ENCODE data around the gene ARMC9. TPM values are rescaled to one million over a fixed set of nuclear protein-coding genes. Genes with fewer than 3 reads are reported as not detected.

Gene ARMC9
- total and polyA plus RNA-seq, 4 donors: 20.5 to 51.6 (median 38.6) TPM

GRCh38 chr2:231396058-231396821 lies 197.8 kb downstream of the ARMC9 start:
- no peak overlapping the region for H3K9ac ChIP-seq (ENCODE audit: insufficient read depth in 1 of 2, low read length in 2 of 2)
- 11 to 13% methylated on average over 31 to 41 of the region's 41 CpGs for WGBS, 2 donors
- TF ChIP-seq CTCF (IDR thresholded peaks at IDR 0.05; ENCODE audit: control extremely low read depth, extremely low read depth): no peak
- ATAC-seq (ENCODE audit: insufficient read depth, low FRiP score): no peak
- peak overlapping the region in 1 of 2 donors; percentile 39 for H3K27ac ChIP-seq (ENCODE audit: low read depth in 1 of 2, low read length in 1 of 2)
- no peak for DNase-seq
- peaks cover 0 to 2% (median 0%) of the 10 kb centered on the region in 4 donors for H3K9me3 ChIP-seq (ENCODE audit: control insufficient read depth in 4 of 4, insufficient read depth in 3 of 4, low read length in 3 of 4)
- peaks cover 0 to 13% (median 0%) of the 10 kb centered on the region in 4 donors for H3K36me3 ChIP-seq (ENCODE audit: control insufficient read depth in 4 of 4, insufficient read depth in 4 of 4, low read length in 4 of 4)
- H3K27me3 ChIP-seq (ENCODE audit: control insufficient read depth in 3 of 3, insufficient read depth in 3 of 3, low read length in 2 of 3): peaks cover 0 to 10% (median 8%) of the 10 kb centered on the region in 3 donors
- peak overlapping the region; percentile 51 for H3K4me3 ChIP-seq
- H3K4me1 ChIP-seq (ENCODE audit: control insufficient read depth in 5 of 5, insufficient read depth in 5 of 5, low read length in 5 of 5): peaks cover 0 to 26% (median 20%) of the 10 kb centered on the region in 5 donors

- H3K9me3 ChIP-seq (ENCODE audit: control insufficient read depth in 4 of 4, insufficient read depth in 3 of 4, low read length in 3 of 4): peaks cover 0 to 2% (median 0%) of the 10 kb centered on the region in 4 donors
- peaks cover 0 to 13% (median 0%) of the 10 kb centered on the region in 4 donors for H3K36me3 ChIP-seq (ENCODE audit: control insufficient read depth in 4 of 4, insufficient read depth in 4 of 4, low read length in 4 of 4)
- DNase-seq (no peak), ATAC-seq (ENCODE audit: insufficient read depth, low FRiP score) (no peak)
- 86 to 94% methylated on average over 22 of the region's 22 CpGs for WGBS, 2 donors
- H3K27me3 ChIP-seq (ENCODE audit: control insufficient read depth in 3 of 3, insufficient read depth in 3 of 3, low read length in 2 of 3): peaks cover 0 to 10% (median 8%) of the 10 kb centered on the region in 3 donors
- peaks cover 0 to 26% (median 20%) of the 10 kb centered on the region in 5 donors for H3K4me1 ChIP-seq (ENCODE audit: control insufficient read depth in 5 of 5, insufficient read depth in 5 of 5, low read length in 5 of 5)
- H3K9ac ChIP-seq (ENCODE audit: insufficient read depth in 1 of 2, low read length in 2 of 2): no peak overlapping the region
- H3K4me3 ChIP-seq: peak overlapping the region; percentile 15
- TF ChIP-seq CTCF (IDR thresholded peaks at IDR 0.05; ENCODE audit: control extremely low read depth, extremely low read depth): no peak
- no peak overlapping the region for H3K27ac ChIP-seq (ENCODE audit: low read depth in 1 of 2, low read length in 1 of 2)
Measured at GRCh38 chr2:231397011-231397927, 198.8 kb downstream of the ARMC9 start.

- Histone ChIP-seq H3K27me3 (ENCODE audit: control insufficient read depth in 3 of 3, insufficient read depth in 3 of 3, low read length in 2 of 3) (peaks cover 0 to 10% (median 8%) of the 10 kb centered on the region in 3 donors), H3K9ac (ENCODE audit: insufficient read depth in 1 of 2, low read length in 2 of 2) (no peak overlapping the region), H3K9me3 (ENCODE audit: control insufficient read depth in 4 of 4, insufficient read depth in 3 of 4, low read length in 3 of 4) (peaks cover 0 to 2% (median 0%) of the 10 kb centered on the region in 4 donors), H3K27ac (ENCODE audit: low read depth in 1 of 2, low read length in 1 of 2) (no peak overlapping the region), H3K4me3 (no peak overlapping the region), H3K4me1 (ENCODE audit: control insufficient read depth in 5 of 5, insufficient read depth in 5 of 5, low read length in 5 of 5) (peaks cover 0 to 31% (median 20%) of the 10 kb centered on the region in 5 donors), H3K36me3 (ENCODE audit: control insufficient read depth in 4 of 4, insufficient read depth in 4 of 4, low read length in 4 of 4) (peaks cover 0 to 13% (median 0%) of the 10 kb centered on the region in 4 donors)
- no peak for TF ChIP-seq CTCF (IDR thresholded peaks at IDR 0.05; ENCODE audit: control extremely low read depth, extremely low read depth)
- WGBS, 2 donors: 94 to 97% methylated on average over 28 of the region's 28 CpGs
- DNase-seq (no peak), ATAC-seq (ENCODE audit: insufficient read depth, low FRiP score) (no peak)
Measured at GRCh38 chr2:231397928-231398294, 199.5 kb downstream of the ARMC9 start.

Measured in lung (tissue), 12 donors.